Activated CD8-positive, alpha-beta memory T cell treated with anti-CD3 and anti-CD28 coated beads for 1 hour (primary cell): ENCODE results near the gene HOXC4.
"Not testable (repeated sequence)": the region's sequence is repeated elsewhere in the genome, so short reads cannot be mapped to it uniquely, and the experiment has no call there.

ENCODE experiments used
- DNase-seq, 2 donors: peaks; one replicate each; pipeline ENCODE4 v3.0.0-alpha.2; 2020; ENCODE audit warnings: low read depth in 1 of 2; ENCODE audit errors: extremely low read depth in 1 of 2

HOXC4 gene

DNA sequence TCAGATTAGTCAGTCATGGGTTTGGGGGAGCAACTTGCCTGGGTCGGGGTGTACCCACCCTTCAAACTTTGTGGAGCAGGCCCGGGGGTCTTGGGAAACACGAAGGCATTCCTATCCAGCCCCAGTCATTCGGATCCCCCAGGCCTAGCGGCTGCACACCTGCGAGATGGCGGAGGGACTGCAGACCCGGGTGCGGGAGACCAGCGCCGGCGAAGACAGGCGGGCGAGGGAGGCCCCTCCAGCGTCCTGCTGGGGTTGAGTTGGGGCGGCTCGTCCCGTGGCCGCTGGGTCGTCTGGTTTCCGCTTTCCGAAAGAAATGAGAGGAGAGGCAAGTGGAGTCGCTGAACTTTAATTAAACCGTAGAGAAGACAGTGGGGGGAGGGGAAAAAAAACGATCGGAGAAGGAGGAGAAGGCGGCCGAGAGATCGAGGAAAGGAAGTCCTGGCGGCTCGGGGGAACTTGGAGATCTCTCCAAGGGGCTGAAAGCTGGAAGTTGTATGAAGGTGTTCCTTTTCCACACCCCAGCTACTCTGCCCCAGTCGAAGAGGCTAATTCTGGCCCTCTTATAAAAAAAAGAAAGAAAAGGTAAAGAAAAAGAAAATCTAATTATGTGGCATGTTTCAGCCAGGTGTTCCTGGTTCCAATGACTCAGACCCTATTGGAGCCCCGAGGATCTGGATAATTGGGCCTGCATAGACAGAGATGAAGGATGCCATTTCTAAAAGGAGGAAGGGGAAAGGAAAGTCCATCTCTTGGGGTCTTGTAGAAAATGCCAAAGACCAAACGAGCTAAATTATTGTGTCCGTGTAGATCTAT is 28.2 kb downstream of the HOXC4 start:
- not testable (repeated sequence) for DNase-seq

DNA sequence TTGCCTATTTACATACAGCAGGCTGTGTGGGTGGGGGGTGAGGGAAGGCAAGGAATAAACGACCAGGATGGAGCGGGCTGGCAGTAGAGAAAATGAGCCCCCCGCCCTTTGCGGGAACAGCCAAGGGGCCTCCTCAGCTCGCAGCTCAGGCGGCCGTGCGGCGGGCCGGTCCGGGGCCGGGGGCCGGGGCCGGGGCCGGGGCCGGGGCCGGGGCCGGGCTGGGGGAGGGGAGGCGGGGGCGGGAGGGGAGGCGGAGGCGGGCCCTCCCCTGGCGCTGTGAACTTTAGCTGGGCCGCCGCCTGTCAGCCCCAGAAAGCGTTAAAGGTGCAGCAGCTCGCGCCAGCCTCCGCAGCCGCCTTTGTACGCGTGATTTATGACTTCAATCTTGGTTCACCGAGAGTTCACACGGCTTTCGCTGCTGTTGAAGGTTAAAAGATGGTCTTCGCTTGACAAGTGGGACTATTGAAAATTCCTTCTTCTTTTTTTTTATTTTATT is 28.8 kb downstream of the HOXC4 start:
- no peak for DNase-seq

DNA sequence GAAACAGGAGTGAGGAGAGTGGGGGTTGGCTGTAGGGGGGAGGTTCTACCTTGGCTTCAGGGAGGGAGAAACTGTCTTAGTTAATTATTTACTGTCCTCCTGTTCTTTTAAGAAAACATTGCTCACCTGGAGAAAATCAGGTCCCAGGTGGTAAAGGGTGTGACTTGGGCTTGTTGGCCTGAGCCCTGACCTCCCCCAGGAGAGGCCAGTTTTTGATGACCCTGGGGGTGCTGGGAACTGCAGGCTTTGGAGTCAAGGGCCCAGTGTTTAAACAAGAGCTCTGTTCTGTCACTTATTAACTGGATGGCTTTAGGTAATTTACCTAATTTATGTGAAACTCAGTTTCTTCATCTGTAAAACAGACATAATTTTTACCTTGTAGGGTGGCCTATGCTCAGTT is 34.4 kb downstream of the HOXC4 start:
- not testable (repeated sequence) for DNase-seq

DNA sequence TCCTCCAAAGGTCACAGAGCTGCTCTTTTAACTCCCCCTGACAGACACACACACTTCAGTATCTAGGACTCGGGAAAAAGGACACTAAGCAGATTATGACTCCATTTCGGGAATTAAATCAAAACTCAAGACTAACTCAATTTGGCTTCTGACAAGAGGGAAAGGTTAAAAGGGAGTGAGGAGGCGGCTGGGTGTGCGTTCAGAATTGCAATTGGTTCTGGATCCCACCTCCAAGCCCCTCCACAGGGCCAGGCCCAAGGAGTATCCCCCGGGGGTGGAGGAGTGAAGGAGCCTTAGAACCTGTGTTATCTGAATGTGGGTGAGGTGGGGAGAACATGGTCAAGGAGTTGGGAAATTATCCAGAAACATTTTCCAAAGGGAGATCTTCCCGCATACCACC is 35.8 kb downstream of the HOXC4 start:
- not testable (repeated sequence) for DNase-seq

DNA sequence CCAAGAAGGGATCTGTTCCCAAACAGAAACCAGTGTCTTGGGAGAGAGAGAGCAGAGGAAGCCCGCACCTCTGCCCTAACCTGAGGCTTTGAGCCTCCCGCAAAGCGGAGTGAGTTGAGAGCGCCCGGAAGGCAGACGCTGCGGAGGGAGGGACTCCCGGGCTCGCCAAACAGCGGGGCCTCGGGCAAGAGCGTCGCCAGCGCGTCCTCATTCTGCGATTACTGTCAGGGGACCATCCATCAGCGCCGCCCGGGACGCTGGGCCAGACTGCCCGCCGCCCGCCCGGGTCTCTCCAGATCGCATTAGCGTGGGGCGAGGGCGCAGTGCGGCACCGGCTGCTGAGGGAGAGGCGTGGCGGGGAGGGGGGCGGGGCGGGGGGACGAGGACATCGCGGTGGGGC is 36.7 kb downstream of the HOXC4 start:
- not testable (repeated sequence) for DNase-seq

DNA sequence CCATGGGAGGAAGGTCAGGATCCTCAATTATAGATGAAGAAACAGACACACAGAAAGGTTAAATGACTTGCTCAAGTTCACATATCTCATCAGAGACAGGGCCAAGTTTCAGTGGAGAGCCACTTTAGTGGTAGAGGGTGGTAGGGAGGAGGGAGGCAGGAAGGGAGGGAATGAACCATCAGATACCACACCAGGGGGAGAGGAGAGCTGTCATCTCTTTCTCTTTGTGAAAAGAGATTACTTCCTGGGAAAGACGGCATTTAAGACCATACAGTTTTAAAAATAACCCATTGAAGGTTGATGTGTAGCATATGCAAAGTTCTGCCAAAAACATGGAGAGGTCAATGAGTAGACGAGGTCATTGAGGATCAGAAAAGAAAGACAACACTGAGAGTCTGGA is 39.3 kb downstream of the HOXC4 start:
- DNase-seq: not testable (repeated sequence)

DNA sequence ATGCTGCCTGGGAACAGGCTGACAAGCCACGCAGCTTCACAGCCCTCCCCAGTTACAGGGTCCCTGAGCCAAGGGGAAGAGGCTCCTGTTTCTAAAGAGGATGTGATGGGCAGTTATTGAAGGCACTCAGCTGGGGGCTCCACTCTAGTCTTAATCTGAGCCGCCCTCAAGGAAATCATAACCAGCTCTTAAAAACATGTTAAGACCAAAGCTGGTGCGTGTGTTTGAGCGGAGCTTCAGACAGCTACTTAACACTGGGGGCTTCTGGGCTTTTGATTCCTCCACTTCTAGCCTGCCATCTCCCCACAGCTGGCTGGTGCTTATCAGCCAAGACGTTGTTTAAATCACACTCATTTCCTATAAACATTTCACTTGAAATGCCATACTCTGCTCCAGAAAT is 42.3 kb downstream of the HOXC4 start:
- DNase-seq: not testable (repeated sequence)

DNA sequence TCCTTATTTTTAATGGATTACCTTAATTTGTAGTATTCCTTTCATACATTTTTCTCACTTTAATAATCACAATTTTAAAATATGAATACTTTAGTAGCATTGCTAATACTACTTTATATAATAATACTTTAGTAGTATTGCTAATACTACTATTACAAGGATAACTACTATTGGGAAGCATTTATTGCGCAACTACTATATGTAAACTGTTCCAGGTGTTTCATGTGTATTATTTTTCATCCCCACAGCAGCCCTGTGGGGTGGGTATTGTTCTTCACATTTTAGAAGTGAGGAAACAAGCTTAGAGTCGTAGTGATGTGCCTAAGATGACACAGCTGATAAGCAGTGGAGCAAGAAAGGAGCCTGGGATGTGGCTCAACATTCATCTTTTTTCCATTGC is 45.0 kb downstream of the HOXC4 start:
- not testable (repeated sequence) for DNase-seq

DNA sequence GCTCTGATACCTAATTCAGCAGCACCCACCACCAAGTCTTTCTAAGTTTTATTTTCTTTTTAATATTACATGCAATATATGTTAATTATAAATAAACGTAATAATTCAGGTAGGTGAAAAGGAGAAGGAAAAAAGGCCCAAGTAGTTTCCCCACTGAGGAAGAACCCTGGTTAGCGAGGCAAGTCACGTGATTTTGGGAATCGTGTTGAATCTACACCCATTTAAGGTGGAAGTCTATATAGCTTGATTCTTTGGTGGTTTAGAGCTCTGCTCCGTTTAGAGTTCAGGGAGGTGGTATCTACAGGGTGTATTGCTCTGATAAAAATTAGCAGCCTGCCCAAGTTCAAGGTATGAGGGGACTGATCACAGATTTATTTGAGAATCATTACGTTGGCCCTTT is 47.0 kb downstream of the HOXC4 start:
- not testable (repeated sequence) for DNase-seq

DNA sequence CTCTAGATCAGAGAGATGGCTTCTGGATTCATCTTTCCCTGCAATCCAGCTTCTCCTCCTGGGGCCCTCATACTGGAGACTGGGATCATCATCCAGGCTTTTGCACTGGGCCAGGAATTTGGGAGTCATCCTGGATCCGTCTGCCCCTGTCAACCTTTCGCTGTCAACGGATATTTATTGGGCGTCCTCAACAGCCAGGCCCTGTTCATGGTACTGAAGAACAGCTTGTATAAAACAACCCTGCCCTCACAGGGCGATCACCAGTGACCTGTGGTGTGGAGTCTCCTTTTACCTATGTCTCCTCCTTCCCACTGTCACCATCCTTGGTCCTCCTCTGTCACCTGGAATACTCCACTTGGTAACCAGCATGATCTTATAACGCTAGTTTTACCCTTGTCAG is 48.6 kb downstream of the HOXC4 start:
- not testable (repeated sequence) for DNase-seq

DNA sequence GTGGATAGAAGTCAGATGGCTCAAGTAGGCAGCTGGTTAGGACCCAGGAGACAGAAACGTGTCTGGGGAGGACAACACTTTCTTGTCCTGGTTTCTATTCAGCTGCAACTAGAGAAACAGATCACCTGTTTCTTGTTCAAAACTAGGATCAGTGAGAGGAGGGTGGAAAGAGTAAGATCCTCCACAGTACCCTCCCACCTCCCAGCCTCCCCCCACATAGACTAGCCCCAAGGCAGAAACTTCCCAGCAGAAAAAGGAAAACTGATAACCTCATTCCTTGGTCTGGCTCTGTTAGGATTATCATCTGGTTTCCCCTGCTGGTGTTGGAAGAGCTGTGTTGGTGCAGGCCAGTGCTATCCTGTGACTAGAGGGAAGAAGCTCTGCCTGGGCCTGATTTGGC is 50.2 kb downstream of the HOXC4 start:
- DNase-seq: not testable (repeated sequence)
